Daoy (cell line): ENCODE measurements around the gene MMP24. TPM values are rescaled to one million over a fixed set of nuclear protein-coding genes. Genes with fewer than 3 reads are reported as not detected.
"Not testable (repeated sequence)": the region's sequence is repeated elsewhere in the genome, so short reads cannot be mapped to it uniquely, and the experiment has no call there.

Source experiments
- DNase-seq: peaks from one replicate; pipeline ENCODE4 v3.0.0-alpha.2; 2015; ENCODE audit warnings: low read depth
- total RNA-seq: library from RNA; depleted of rRNA; stranded (reverse); fragments of >200 nt; shearing (Covaris generic); gene quantifications from 2 replicates; pipeline ENCODE4 v1.2.3, GENCODE V29; 2014; rRNA removed

The MMP24 gene
- 0.54 and 0.86 TPM in 2 replicates for total RNA-seq

- no peak for DNase-seq
Measured at GRCh38 chr20:35226126-35226883, at the start of gene MMP24. TSS of gene MMP24 (plus strand) at chr20:35226690. CDS start at chr20:35226739, 49 bp downstream.

GRCh38 chr20:35179292-35180212, 46.9 kb upstream of the MMP24 start:
- DNase-seq, result no peak

- DNase-seq, result no peak
Measured at GRCh38 chr20:35180266-35180665, 46.2 kb upstream of the MMP24 start.

- DNase-seq, result no peak
Measured at GRCh38 chr20:35181731-35182130, 44.8 kb upstream of the MMP24 start.

GRCh38 chr20:35186691-35187289, 39.7 kb upstream of the MMP24 start:
- not testable (repeated sequence) for DNase-seq

- DNase-seq, result no peak
Measured at GRCh38 chr20:35187584-35188190, 38.8 kb upstream of the MMP24 start.

- not testable (repeated sequence) for DNase-seq
Measured at GRCh38 chr20:35189223-35189622, 37.3 kb upstream of the MMP24 start.

- no peak for DNase-seq
Measured at GRCh38 chr20:35190556-35190955, 35.9 kb upstream of the MMP24 start.

GRCh38 chr20:35191419-35192117, 34.9 kb upstream of the MMP24 start:
- no peak for DNase-seq

- no peak for DNase-seq
Measured at GRCh38 chr20:35192118-35192872, 34.2 kb upstream of the MMP24 start.

GRCh38 chr20:35193031-35193791, 33.3 kb upstream of the MMP24 start:
- DNase-seq, result not testable (repeated sequence)

- DNase-seq, result no peak
Measured at GRCh38 chr20:35196313-35196712, 30.2 kb upstream of the MMP24 start.

- no peak for DNase-seq
Measured at GRCh38 chr20:35199740-35200139, 26.8 kb upstream of the MMP24 start.

GRCh38 chr20:35200267-35200666, 26.2 kb upstream of the MMP24 start:
- DNase-seq, result no peak

- not testable (repeated sequence) for DNase-seq
Measured at GRCh38 chr20:35201467-35201866, 25.0 kb upstream of the MMP24 start.

GRCh38 chr20:35206802-35207201, 19.7 kb upstream of the MMP24 start:
- no peak for DNase-seq

- DNase-seq, result peak; percentile 68
Measured at GRCh38 chr20:35207950-35208611, 18.4 kb upstream of the MMP24 start.

GRCh38 chr20:35215066-35215956, 11.2 kb upstream of the MMP24 start:
- DNase-seq, result peak; percentile 79
